ENCODE measurements around the gene APOBEC3H.

APOBEC3H gene

DNA sequence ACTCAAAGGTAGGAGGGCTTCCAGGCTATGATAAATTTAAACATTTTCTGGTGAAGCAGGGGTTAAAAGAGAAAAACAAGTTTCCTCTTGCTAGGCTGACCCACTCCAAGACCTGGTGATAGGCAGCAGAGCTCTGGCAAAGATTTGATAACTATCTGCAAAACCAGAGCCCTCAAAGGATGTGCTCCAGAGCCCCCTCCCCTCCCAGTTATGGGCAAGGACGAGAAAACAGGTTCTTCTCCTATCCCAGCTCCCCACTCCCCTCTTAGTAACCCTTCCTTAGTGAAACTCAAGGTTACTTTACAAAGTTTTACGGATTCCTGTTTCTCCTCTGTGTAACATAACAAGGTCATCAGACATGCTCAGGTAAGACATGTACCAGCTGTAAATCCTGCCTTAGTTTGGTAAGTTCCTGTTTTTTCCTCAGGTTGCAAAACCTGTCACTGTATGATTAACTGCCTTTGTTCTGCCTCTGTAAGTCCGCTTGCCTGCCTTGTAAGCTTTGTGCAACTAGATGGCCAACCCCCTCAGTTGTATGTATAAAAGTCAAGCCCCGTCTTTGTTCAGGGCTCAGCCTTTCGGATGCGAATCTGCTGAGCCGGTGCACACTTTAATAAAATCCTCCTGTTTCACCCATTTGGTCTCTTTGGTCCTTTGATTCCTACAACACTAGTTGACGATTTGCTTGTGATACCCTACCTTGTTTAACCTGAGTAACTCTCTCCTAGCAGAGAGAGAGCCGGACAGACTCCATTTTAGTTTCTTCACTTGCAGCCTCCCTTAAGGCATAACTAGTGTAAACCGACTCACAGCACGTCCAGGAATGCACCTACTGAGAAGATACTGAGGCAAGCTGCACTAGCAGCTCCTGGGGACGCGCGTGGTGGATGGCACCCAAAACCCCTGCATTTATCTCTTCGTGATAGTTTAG, 13.9 kb downstream of the APOBEC3H start:
- DNase-seq (ENCODE audit: low read depth, low spot score): no peak

- DNase-seq (ENCODE audit: low read depth, low spot score): no peak
Measured at GRCh38 chr22:39114112-39114511, 17.1 kb downstream of the APOBEC3H start.

DNA sequence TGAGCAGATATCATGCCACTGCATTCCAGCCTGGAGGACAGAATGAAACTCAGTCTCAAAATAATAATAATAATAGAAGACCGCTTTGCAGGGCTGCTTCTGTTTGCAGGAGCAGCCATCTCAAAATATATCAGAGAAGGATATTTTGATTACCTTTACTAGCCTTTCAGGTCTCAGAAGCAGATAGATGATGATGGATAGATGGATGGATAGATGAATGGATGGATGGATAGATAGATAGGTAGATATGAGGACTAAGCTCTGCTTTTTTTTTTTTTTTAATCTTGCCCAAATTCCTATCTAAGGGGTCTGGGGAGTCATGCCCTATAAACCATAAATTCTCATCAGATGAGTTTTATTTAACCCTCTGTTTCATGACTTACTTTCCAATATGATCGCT, 18.5 kb downstream of the APOBEC3H start:
- DNase-seq (ENCODE audit: low read depth, low spot score): no peak

- no peak for DNase-seq (ENCODE audit: low read depth, low spot score)
Measured at GRCh38 chr22:39115977-39116621, 19.1 kb downstream of the APOBEC3H start.

GRCh38 chr22:39117585-39118191, 20.6 kb downstream of the APOBEC3H start:
- DNase-seq (ENCODE audit: low read depth, low spot score): no peak

GRCh38 chr22:39120983-39121382, 23.9 kb downstream of the APOBEC3H start:
- DNase-seq (ENCODE audit: low read depth, low spot score): no peak

DNA sequence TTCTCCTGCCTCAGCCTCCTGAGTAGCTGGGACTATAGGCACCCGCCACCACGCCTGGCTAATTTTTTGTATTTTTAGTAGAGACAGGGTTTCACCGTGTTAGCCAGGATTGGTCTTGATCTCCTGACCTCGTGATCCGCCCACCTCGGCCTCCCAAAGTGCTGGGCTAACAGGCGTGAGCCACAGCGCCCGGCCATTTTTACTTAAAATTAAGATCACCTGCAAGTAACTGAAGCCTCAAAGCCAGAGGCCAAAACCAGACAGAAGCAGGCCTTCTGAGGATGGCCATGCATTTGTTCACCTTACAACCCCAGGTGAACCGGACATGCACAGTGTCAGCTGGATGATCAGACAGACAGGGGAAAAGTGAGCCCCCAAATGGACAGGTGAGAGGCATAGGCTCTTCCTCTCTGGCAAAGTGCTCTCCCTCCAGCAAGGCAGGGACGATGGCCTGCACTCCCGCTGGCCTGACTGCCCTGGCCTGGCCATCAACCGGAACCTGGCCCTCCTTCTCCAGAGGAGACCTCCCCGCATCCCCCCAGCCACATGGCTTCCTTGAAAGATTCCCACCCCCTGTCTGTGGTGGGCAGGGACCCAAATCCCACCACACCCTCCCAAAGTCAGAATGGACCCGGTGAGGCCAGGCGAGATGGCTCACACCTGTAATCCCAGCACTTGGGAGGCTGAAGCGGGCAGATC, 25.9 kb downstream of the APOBEC3H start:
- no peak for DNase-seq (ENCODE audit: low read depth, low spot score)

DNA sequence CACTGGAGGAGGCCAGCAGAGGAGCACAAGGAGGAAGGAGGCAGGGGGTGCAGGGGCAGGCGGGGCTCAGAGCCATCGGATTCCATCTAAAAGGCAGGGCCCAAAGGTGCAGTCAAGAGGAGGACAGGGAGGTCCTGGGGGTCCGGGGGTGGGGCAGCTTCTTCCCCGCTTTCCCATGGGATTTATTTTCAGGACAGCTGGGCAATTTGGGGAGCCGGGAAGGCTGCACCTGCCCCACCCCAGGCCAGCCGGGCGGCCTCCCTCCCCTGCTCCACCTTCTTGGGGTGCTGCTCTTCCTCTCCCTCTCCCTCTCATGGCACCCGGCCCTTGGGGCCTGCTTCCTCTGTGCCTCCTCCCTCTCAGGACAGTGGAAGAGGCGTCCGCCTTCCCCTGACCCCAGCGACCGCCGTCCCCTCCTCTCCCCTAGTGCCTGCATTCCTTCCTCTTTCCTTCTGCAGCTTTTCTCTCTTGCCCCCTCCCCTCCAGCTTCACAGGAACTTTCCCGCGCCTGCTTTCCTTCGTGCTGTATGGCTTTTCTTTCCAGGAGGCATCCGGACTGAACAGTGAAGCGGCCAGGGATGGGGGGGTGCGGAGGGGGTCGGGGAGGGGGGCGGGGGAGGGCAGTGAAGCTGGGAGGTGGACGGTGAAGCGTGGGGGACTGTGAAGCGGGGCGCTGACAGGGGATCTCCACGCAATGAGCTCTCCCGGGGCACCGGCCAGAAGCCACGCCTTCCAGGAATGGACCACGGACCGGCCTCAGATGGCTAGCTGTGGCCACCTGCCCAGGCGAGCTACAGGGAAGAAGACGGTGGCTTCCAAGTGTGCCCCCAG, 26.9 kb downstream of the APOBEC3H start:
- DNase-seq (ENCODE audit: low read depth, low spot score): no peak

DNA sequence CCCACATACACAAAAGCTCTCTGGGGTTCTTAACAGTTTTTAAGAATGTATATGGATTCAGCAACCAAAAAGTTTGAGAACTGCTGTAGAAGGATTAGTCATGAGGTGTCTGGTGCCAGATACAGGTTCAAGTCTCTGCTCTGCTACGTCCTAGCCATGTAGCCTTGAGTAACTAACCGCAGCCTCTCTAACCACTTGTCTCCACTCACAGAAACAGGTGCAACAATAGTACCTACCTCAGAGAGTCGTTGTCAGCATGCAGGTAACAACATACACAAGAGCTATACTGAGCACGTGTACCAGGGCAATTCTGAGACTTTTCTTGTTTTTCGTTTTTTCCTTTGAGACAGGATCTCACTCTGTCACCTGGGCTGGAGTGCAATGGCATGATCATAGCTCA, 28.6 kb downstream of the APOBEC3H start:
- DNase-seq (ENCODE audit: low read depth, low spot score): no peak

DNA sequence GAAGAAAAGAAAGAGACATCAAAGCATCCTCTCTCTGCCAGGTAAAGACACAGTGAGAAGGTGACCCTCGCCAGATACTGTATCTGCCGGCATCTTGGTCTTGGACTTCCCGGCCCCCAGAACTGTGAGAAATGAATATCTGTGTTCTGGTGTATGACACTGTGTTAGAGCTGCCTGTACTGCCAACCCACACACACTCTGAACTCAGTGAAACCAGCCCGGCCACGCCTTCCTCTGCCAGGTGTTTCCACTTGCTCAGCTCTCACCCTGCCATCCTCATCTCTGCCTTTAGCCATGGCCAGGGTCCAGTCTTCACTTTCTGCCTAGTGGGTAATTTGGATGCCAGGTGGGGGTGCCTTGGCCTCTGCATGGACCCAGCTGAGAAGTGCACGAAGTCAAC, 31.5 kb downstream of the APOBEC3H start:
- DNase-seq (ENCODE audit: low read depth, low spot score): no peak

- DNase-seq (ENCODE audit: low read depth, low spot score): no peak
Measured at GRCh38 chr22:39129081-39129480, 32.0 kb downstream of the APOBEC3H start.

- no peak for DNase-seq (ENCODE audit: low read depth, low spot score)
Measured at GRCh38 chr22:39129746-39130145, 32.7 kb downstream of the APOBEC3H start.

GRCh38 chr22:39130152-39130704, 33.2 kb downstream of the APOBEC3H start:
- no peak for DNase-seq (ENCODE audit: low read depth, low spot score)

DNA sequence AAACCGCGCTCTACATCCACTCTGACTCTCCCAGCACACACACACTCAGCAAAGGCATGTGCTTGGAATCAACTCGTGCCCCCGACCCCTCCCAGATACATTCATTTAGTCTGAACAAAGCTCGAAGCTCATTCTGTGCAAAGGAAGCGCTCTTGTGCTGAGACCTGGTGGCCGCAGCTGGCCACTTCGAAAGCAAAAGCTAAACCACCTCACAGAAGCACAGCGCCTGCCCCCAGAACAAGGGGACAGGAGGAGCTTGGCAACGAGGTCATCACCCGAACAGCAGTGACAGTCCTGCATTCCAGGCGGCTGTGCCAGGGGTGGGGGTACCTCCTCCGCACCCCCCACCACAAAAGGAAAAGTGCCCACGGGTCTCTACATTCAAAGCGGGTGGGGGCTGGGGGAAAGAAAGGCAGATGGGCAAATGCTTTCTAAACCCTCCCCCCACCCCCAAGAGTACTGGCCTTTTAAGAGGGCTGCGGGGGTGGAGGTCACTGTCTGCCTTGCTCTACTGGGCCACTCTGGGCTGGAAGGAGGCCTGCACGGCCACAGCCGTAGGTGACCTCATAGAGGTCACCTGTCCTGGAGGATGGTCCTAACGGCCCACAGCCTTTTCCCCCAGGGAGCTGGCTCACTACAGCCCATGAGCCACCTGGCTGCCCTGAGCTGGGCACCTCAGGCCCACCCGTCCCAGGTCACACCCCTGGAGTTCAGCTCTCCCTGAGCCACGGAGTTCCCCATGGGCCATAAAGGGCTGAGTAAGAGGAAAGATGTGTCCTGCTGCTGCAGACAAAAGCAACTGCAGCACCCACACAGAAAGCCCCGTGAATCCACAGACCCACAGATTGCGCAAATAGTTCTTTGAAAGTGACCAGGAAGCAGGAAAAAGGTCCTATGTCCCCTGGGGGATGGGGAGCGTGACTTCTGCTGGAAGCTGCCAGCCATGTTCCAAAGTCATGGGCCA, 34.1 kb downstream of the APOBEC3H start:
- no peak for DNase-seq (ENCODE audit: low read depth, low spot score)

GRCh38 chr22:39132281-39132680, 35.2 kb downstream of the APOBEC3H start:
- no peak for DNase-seq (ENCODE audit: low read depth, low spot score)

GRCh38 chr22:39132871-39133524, 36.0 kb downstream of the APOBEC3H start:
- no peak for DNase-seq (ENCODE audit: low read depth, low spot score)

DNA sequence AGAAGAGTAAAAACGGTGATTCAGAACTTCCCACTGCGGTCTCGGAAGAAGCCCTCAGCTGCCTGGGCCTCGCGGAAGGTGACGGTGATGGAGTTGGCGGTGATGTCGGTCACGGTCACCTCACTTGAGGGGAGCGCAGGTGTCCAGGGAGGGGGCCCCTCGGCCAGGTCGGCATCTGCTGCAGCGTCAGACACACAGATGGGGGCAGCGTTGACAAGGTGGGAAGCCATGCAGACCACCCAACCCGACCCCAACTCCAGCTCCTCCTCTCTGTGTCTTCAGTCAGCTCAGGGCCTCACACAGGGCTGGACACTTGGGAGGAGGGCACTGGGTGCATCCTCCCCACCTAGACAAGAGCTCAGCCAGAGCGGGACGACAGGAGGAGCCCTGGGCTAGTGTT, 36.8 kb downstream of the APOBEC3H start:
- DNase-seq (ENCODE audit: low read depth, low spot score): no peak

DNA sequence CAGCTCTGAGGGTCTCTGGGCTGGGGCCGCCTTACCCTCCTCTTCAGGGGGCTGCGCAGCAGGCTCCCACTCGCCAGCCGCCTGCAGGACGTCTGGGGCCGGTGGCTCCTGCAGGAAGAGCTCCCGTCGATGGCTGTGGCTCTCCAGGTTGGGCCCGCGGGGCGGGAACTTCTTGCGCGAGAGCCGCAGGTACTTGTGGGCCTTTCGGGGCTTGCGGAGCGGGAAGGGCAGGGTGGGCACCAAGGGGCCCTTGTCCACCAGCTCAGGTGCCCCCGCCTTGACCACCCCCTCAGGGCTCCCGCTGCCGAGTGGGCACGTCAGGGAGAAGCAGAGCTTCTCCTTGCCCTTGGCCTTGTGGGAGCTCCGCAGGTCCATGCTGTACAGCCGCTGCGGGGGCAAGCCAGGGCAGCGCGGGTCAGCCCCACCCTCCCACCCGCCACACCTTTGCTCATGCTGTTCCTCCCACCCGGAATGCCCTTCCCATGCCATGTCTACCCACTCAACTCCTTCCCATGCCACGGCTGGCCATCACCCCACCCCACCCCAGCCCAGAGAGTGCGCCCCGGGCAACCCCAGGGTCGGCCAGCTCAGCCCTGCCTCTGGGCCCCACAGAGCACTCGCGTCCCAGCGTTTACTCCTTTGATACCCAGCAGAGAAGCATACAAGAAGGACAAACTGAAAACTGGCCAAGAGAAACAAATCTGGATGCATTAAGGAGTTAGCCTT, 37.5 kb downstream of the APOBEC3H start:
- DNase-seq (ENCODE audit: low read depth, low spot score): no peak

Data from iPS DF 19.7 (cell line).